ENCODE measurements around the gene RAD51B. TPM values are rescaled to one million over a fixed set of nuclear protein-coding genes. Genes with fewer than 3 reads are reported as not detected.
"Not testable (repeated sequence)": the region's sequence is repeated elsewhere in the genome, so short reads cannot be mapped to it uniquely, and the experiment has no call there.

Gene RAD51B
- total RNA-seq, 4 donors from 2014 or later: 19.6 to 39.7 (median 25.4) TPM

GRCh38 chr14:68217791-68218340 is 398.3 kb downstream of the RAD51B start:
- no peak for TF ChIP-seq POLR2AphosphoS5 (IDR thresholded peaks at IDR 0.05)
- no peak for TF ChIP-seq POLR2A (IDR thresholded peaks at IDR 0.05)
- no peak for TF ChIP-seq CTCF (IDR thresholded peaks at IDR 0.05)
- no peak for TF ChIP-seq EP300 (IDR thresholded peaks at IDR 0.05)
- Histone ChIP-seq H3K27ac (no peak overlapping the region), H3K4me3 (no peak overlapping the region), H3K4me1 (peaks cover 24% of the 10 kb centered on the region), H3K27me3 (no peaks in the 10 kb centered on the region), H3K36me3 (no peaks in the 10 kb centered on the region), H3K9me3 (no peaks in the 10 kb centered on the region)
- no peak for DNase-seq (ENCODE audit: low spot score in 2 of 2)

- no peaks in the 10 kb centered on the region for H3K9me3 ChIP-seq
- no peak for DNase-seq (ENCODE audit: low spot score in 2 of 2)
- WGBS: 96% methylated on average over 7 of the region's 7 CpGs
- H3K36me3 ChIP-seq: no peaks in the 10 kb centered on the region
- TF ChIP-seq POLR2A (IDR thresholded peaks at IDR 0.05) (no peak), POLR2AphosphoS5 (IDR thresholded peaks at IDR 0.05) (no peak), EP300 (IDR thresholded peaks at IDR 0.05) (no peak), CTCF (IDR thresholded peaks at IDR 0.05) (no peak)
- H3K4me1 ChIP-seq: peaks cover 19% of the 10 kb centered on the region
- H3K4me3 ChIP-seq: no peak overlapping the region
- no peaks in the 10 kb centered on the region for H3K27me3 ChIP-seq
- no peak overlapping the region for H3K27ac ChIP-seq
Observed at GRCh38 chr14:68219407-68219806, 399.8 kb downstream of the RAD51B start.

GRCh38 chr14:68221046-68221445 is 401.5 kb downstream of the RAD51B start:
- H3K27ac ChIP-seq; H3K36me3 ChIP-seq; DNase-seq (ENCODE audit: low spot score in 2 of 2); H3K27me3 ChIP-seq; H3K9me3 ChIP-seq; H3K4me3 ChIP-seq; H3K4me1 ChIP-seq: not testable (repeated sequence)
- 98% methylated on average over 2 of the region's 2 CpGs for WGBS

GRCh38 chr14:68222154-68222553 is 402.6 kb downstream of the RAD51B start:
- 96% methylated on average over 4 of the region's 4 CpGs for WGBS
- H3K9me3 ChIP-seq: no peaks in the 10 kb centered on the region
- TF ChIP-seq CTCF (IDR thresholded peaks at IDR 0.05) (no peak), POLR2A (IDR thresholded peaks at IDR 0.05) (no peak), POLR2AphosphoS5 (IDR thresholded peaks at IDR 0.05) (no peak), EP300 (IDR thresholded peaks at IDR 0.05) (no peak)

GRCh38 chr14:68222726-68223125 is 403.1 kb downstream of the RAD51B start:
- Histone ChIP-seq H3K9me3 (no peaks in the 10 kb centered on the region), H3K27ac (no peak overlapping the region), H3K27me3 (no peaks in the 10 kb centered on the region), H3K4me3 (no peak overlapping the region), H3K36me3 (no peaks in the 10 kb centered on the region), H3K4me1 (no peaks in the 10 kb centered on the region)
- TF ChIP-seq EP300 (IDR thresholded peaks at IDR 0.05): no peak
- TF ChIP-seq POLR2A (IDR thresholded peaks at IDR 0.05): no peak
- TF ChIP-seq POLR2AphosphoS5 (IDR thresholded peaks at IDR 0.05): no peak
- TF ChIP-seq CTCF (IDR thresholded peaks at IDR 0.05): no peak
- 87% methylated on average over 3 of the region's 3 CpGs for WGBS
- DNase-seq (ENCODE audit: low spot score in 2 of 2): no peak

More at GRCh38 chr14:68222154-68222553, 402.6 kb downstream of the RAD51B start:
- no peak overlapping the region for H3K4me3 ChIP-seq
- no peaks in the 10 kb centered on the region for H3K27me3 ChIP-seq
- no peaks in the 10 kb centered on the region for H3K4me1 ChIP-seq
- H3K36me3 ChIP-seq: no peaks in the 10 kb centered on the region
- no peak overlapping the region for H3K27ac ChIP-seq
- no peak for DNase-seq (ENCODE audit: low spot score in 2 of 2)

GRCh38 chr14:68223631-68224030 is 404.1 kb downstream of the RAD51B start:
- Histone ChIP-seq H3K36me3 (no peaks in the 10 kb centered on the region), H3K4me1 (no peaks in the 10 kb centered on the region), H3K27ac (no peak overlapping the region), H3K9me3 (no peaks in the 10 kb centered on the region), H3K4me3 (no peak overlapping the region), H3K27me3 (no peaks in the 10 kb centered on the region)
- DNase-seq (ENCODE audit: low spot score in 2 of 2): no peak
- TF ChIP-seq POLR2AphosphoS5 (IDR thresholded peaks at IDR 0.05): no peak
